KMS-11 (cell line): ENCODE measurements around the gene ZNF556.
"Not testable (repeated sequence)": the region's sequence is repeated elsewhere in the genome, so short reads cannot be mapped to it uniquely, and the experiment has no call there.

Source experiments
- H2AFZ ChIP-seq: fragments of 200-600 bp; sonication (generic); 2 replicates; pipeline ENCODE4 v1.6.1; 2016; ENCODE audit warnings: antibody characterized with exemption, mixed run types, low read depth
- H3K27ac ChIP-seq: fragments of 200-600 bp; sonication (generic); 2 replicates; pipeline ENCODE4 v1.6.1; 2016; ENCODE audit warnings: mild to moderate bottlenecking, mixed run types
- H3K27me3 ChIP-seq: fragments of 200-600 bp; sonication (generic); 2 replicates; pipeline ENCODE4 v1.6.1; 2017; ENCODE audit warnings: mild to moderate bottlenecking, low read depth, mixed run types, moderate library complexity; ENCODE audit not compliant: insufficient read depth
- H3K36me3 ChIP-seq: fragments of 200-600 bp; sonication (generic); 2 replicates; pipeline ENCODE4 v1.6.1; 2017; ENCODE audit warnings: mild to moderate bottlenecking, mixed run types; ENCODE audit not compliant: insufficient read depth
- H3K4me1 ChIP-seq: fragments of 200-600 bp; sonication (generic); 2 replicates; pipeline ENCODE4 v1.6.1; 2016; ENCODE audit warnings: mild to moderate bottlenecking, low read depth, mixed run types; ENCODE audit not compliant: poor library complexity, severe bottlenecking
- H3K4me2 ChIP-seq: fragments of 200-600 bp; sonication (generic); 2 replicates; pipeline ENCODE4 v1.7.0; 2016; ENCODE audit warnings: mild to moderate bottlenecking, mixed run types
- H3K4me3 ChIP-seq: fragments of 200-600 bp; sonication (generic); IDR thresholded peaks from 2 replicates; pipeline ENCODE4 v1.6.1; 2017; ENCODE audit warnings: low read depth, low read length, mixed read lengths; ENCODE audit not compliant: insufficient read depth
- H3K79me2 ChIP-seq: fragments of 200-600 bp; sonication (generic); 2 replicates; pipeline ENCODE4 v1.6.1; 2016; ENCODE audit warnings: low read depth, mixed run types; ENCODE audit not compliant: insufficient read depth
- H3K9ac ChIP-seq: fragments of 200-600 bp; sonication (generic); 2 replicates; pipeline ENCODE4 v1.6.1; 2016; ENCODE audit warnings: mild to moderate bottlenecking, mixed run types
- H4K20me1 ChIP-seq: fragments of 200-600 bp; sonication (generic); 2 replicates; pipeline ENCODE4 v1.6.1; 2016; ENCODE audit warnings: mild to moderate bottlenecking, mixed run types; ENCODE audit not compliant: insufficient read depth
- TF ChIP-seq, protein P1 (sequence below): fragments of 200-600 bp; sonication (generic); conservative IDR thresholded peaks from 2 replicates; pipeline ENCODE4 v1.6.1; 2017; ENCODE audit warnings: low read depth, mild to moderate bottlenecking, antibody characterized with exemption, low read length, moderate library complexity, mixed read lengths

ZNF556 gene

DNA sequence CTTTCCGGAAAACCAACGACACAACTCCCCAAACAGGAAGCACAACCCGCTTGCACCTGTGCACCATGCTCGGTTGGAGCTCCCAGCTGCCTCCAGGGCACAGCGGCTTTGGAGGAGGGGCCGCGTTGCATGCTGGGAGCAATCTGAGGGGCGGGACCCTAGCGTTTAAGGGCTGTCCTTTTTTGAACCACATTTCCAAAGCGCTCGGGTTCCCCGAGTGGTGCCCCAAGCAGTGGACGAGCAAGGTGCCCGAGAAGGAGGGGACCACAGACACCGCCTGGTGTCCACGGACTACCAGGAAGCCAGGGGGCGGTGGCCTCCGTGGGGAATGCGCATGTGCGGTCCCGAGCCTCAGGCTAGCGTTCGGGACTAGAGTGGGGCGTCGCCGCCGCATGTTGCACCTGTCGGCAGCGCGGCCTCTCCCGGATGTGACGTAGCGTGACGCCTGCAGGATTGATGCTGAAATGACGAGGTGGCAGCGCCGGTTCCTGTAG is 21.6 kb downstream of the ZNF556 start:
- no peak overlapping the region for H3K27ac ChIP-seq
- H3K79me2 ChIP-seq: no peaks in the 10 kb centered on the region
- TF ChIP-seq, protein P1, sequence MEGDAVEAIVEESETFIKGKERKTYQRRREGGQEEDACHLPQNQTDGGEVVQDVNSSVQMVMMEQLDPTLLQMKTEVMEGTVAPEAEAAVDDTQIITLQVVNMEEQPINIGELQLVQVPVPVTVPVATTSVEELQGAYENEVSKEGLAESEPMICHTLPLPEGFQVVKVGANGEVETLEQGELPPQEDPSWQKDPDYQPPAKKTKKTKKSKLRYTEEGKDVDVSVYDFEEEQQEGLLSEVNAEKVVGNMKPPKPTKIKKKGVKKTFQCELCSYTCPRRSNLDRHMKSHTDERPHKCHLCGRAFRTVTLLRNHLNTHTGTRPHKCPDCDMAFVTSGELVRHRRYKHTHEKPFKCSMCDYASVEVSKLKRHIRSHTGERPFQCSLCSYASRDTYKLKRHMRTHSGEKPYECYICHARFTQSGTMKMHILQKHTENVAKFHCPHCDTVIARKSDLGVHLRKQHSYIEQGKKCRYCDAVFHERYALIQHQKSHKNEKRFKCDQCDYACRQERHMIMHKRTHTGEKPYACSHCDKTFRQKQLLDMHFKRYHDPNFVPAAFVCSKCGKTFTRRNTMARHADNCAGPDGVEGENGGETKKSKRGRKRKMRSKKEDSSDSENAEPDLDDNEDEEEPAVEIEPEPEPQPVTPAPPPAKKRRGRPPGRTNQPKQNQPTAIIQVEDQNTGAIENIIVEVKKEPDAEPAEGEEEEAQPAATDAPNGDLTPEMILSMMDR: no peak
- H3K36me3 ChIP-seq: no peaks in the 10 kb centered on the region
- H3K9ac ChIP-seq: no peak overlapping the region
- H3K27me3 ChIP-seq: peaks cover 49% of the 10 kb centered on the region
- H3K4me3 ChIP-seq: no peak overlapping the region
- no peaks in the 10 kb centered on the region for H3K4me1 ChIP-seq
- H2AFZ ChIP-seq: no peak overlapping the region
- H4K20me1 ChIP-seq: no peaks in the 10 kb centered on the region
- H3K4me2 ChIP-seq: no peak overlapping the region

DNA sequence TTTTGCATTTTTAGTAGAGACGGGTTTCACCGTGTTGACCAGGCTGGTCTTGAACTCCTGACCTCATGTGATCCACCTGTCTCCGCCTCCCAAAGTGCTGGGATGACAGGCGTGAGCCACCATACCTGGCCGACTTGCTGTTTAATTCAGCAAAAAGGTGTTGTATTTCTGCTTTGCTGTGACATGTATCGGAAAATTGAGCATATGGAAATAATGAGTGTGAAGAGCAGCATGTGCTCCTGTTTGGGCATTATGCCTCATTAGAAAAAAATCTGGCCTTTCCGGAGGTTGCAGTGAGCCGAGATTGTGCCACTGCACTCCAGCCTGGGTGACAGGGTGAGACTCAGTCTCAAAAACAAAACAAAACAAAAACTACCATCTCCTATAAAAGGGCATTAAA is 23.4 kb downstream of the ZNF556 start:
- not testable (repeated sequence) for H3K4me1 ChIP-seq, H3K27ac ChIP-seq, H3K4me3 ChIP-seq, H3K79me2 ChIP-seq, H4K20me1 ChIP-seq, H3K4me2 ChIP-seq, H3K9ac ChIP-seq, H3K36me3 ChIP-seq, H2AFZ ChIP-seq
- peaks cover 44% of the 10 kb centered on the region for H3K27me3 ChIP-seq

DNA sequence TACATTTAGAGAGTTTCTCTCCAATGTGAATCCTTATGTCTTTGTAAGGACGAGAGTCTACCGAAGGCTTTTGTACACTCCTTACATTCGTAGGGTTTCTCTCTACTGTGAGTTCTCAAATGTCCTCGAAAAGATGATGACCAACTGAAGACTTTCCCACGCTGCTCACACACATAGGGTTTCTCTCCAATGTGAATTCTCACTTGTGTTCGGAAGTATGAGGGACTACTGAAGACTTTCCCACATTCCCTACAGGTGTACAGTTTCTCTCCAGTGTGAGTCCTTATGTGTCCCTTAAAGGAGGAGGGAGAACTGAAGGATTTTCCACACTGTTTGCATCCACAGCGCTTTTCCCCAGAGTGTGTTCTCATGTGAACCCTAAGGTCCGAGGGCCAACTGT is 29.6 kb downstream of the ZNF556 start:
- H3K4me2 ChIP-seq: no peak overlapping the region
- H3K4me3 ChIP-seq: no peak overlapping the region
- TF ChIP-seq, protein P1: no peak
- no peaks in the 10 kb centered on the region for H4K20me1 ChIP-seq
- H3K27ac ChIP-seq: no peak overlapping the region
- no peak overlapping the region for H2AFZ ChIP-seq
- H3K27me3 ChIP-seq: peaks cover 35% of the 10 kb centered on the region
- no peaks in the 10 kb centered on the region for H3K4me1 ChIP-seq
- no peaks in the 10 kb centered on the region for H3K79me2 ChIP-seq
- no peak overlapping the region for H3K9ac ChIP-seq
- H3K36me3 ChIP-seq: no peaks in the 10 kb centered on the region

DNA sequence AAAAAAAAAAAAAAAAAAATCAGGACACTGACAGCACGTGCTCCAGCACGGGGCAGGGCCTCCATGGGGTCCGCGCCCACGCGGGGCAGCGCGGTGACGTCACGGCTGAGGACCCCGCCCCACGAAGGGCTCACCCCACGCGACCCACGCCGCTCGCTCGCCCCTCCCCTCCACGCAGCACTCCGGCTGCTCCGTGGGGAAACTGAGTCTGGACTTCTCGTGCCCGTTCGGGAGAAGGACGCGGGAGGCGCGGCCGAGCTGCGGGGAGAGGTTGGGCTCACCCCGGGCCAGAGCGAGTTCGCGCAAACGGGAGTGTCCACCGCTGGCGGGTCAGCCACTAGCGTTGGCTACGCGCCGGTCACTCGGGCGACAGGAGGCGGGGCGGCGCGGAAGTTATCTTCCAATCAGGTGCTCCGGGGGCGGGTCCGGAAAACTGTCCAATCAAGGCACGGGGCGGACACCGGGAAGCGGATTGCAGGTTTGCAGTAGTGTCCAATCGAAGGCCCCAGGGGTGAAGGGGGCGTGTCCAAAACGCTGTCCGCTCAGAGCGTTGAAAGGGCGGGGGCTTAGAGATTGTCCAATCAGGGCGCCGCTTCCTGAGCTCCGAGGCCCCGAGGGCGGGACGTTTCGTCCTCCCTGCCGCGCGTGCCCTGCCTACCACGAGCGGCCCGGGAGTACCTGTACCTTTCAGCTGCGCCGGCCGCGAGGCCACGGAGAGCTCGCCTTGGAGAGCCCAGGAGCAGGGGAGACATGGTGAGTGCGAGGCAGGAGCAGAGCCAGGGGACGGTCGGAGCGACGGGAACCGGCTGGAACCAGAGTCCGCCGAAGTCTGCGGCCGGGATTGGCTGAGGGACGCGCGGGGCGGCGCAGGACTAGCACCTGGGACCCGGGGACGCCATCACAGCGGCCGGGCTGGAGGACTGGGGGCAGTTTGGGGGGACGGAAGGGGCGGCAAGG is 33.4 kb downstream of the ZNF556 start, which contains the start of gene ZNF57:
Gene ZNF57, plus strand, starts transcription at position 633 of the 957 bp plus-strand sequence. Its CDS starts 118 bp downstream, at position 751.
- H2AFZ ChIP-seq: no peak within 1 kb of the TSS
- TF ChIP-seq, protein P1: no peak
- no peak within 1 kb of the TSS for H3K4me2 ChIP-seq
- no peaks in the 10 kb centered on the region for H3K4me1 ChIP-seq
- H4K20me1 ChIP-seq: no peaks in the 10 kb centered on the region
- H3K27me3 ChIP-seq: peaks cover 29% of the 10 kb centered on the region
- H3K4me3 ChIP-seq: no peak within 1 kb of the TSS
- H3K36me3 ChIP-seq: no peaks in the 10 kb centered on the region
- H3K9ac ChIP-seq: no peak within 1 kb of the TSS
- no peak within 1 kb of the TSS for H3K27ac ChIP-seq
- no peaks in the 10 kb centered on the region for H3K79me2 ChIP-seq
